GM18867 (cell line): ENCODE data around the gene MAP2K7.
"Not testable (repeated sequence)": the region's sequence is repeated elsewhere in the genome, so short reads cannot be mapped to it uniquely, and the experiment has no call there.

ENCODE experiments used
- ATAC-seq: cut with Tn5 transposase; IDR thresholded peaks from one replicate; pipeline ENCODE4 v1.9.1; 2021; ENCODE audit warnings: mild to moderate bottlenecking, moderate library complexity; ENCODE audit not compliant: unreplicated experiment

Gene MAP2K7

GRCh38 chr19:7961082-7961481, 57.4 kb downstream of the MAP2K7 start:
- not testable (repeated sequence) for ATAC-seq

GRCh38 chr19:7961920-7962626, 58.4 kb downstream of the MAP2K7 start:
- no peak for ATAC-seq

DNA sequence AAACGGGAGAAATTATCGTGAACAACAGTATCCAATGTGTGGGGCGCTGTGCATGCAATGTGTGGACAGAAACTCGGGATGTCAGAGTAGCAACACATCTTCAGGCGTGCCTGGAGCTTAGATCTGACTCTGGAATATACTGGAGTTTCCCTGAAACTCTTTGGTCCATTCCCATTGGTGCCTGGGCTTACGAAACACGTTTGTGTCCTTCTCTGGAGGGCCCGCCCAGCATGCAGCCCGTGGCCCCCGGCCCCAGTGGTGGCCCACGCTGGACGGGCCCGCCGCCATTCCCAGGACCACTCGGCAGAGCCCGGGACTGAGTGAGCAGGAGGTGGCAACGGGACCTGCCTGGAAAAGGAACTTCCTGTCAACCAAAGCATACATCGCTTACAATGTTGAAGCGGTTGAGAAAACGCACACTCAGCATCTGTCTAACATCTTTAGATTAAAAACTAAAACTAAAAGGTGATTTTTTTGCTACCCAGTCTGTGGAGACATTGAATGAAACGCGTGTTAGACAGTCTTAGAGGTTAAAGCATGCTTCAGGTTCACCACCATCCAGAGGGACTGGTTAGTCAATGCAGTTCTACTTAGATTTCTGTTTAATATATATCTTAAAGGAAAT, 59.1 kb downstream of the MAP2K7 start:
- ATAC-seq = no peak

- no peak for ATAC-seq
Observed at GRCh38 chr19:7963566-7963965, 59.9 kb downstream of the MAP2K7 start.
